ENCODE measurements around the gene CREB5.

DNA sequence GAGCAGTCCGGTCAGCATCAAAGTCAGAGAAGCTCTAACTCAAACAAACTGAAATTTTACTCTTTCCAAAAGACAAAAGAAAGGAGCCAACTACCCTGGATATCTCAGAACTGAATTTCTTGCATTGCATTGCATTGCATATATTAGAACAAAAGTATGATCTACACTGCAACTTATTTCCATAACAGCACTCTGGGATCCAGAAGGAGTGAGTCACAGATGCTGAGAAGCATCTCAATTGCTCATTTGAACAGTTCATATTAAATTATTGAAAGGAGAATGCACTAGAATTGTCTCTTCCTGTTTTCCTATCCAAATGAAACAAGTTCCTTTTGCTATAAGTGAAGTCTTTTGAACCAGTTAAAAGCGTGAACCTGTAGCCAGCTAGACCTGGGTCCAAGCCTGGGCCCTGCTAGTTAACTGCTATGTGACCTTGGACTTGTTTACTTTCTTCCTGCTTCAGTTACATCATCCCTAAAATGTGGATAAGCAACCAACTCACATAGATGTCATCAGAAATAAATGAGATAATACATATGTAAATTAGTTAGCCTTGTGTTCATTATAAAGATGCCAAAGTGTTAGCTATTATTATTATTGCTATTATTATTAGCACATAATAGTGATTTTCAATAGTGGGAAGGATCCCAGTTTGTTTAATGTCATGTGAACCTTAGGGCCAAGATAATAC, 184.1 kb downstream of the CREB5 start:
- TF ChIP-seq POLR2AphosphoS5 (IDR thresholded peaks at IDR 0.05; ENCODE audit: low read depth, low read length) (no peak), TAF1 (IDR thresholded peaks at IDR 0.05; ENCODE audit: borderline replicate concordance, low read depth, low read length) (no peak)

Data from GM12892 (cell line).